NCI-H2227 (cell line): ENCODE data around the gene PDLIM5.
"Not testable (repeated sequence)": the region's sequence is repeated elsewhere in the genome, so short reads cannot be mapped to it uniquely, and the experiment has no call there.

Experiments used
- DNase-seq: peaks from one replicate; lab custom pipeline; 2025; ENCODE audit not compliant: unreplicated experiment; lab: John Stamatoyannopoulos, UW

PDLIM5 gene

GRCh38 chr4:94451695-94452475 lies at the start of gene PDLIM5:
Gene PDLIM5, plus strand, starts transcription at chr4:94451942. Its CDS starts 3,347 bp downstream, at chr4:94455289.
- peak; percentile 88 for DNase-seq

GRCh38 chr4:94402439-94402838 lies 49.3 kb upstream of the PDLIM5 start:
- not testable (repeated sequence) for DNase-seq

GRCh38 chr4:94403751-94404150 lies 48.0 kb upstream of the PDLIM5 start:
- no peak for DNase-seq

GRCh38 chr4:94406668-94407437 lies 44.9 kb upstream of the PDLIM5 start:
- DNase-seq = peak; percentile 62

- DNase-seq = no peak
Observed at GRCh38 chr4:94407846-94408245, 43.9 kb upstream of the PDLIM5 start.

- no peak for DNase-seq
Observed at GRCh38 chr4:94408549-94409374, 43.0 kb upstream of the PDLIM5 start.

- DNase-seq = no peak
Observed at GRCh38 chr4:94409375-94409679, 42.4 kb upstream of the PDLIM5 start.

- no peak for DNase-seq
Observed at GRCh38 chr4:94409962-94410361, 41.8 kb upstream of the PDLIM5 start.

- DNase-seq = no peak
Observed at GRCh38 chr4:94410678-94411206, 41.0 kb upstream of the PDLIM5 start.

- DNase-seq = no peak
Observed at GRCh38 chr4:94411296-94411695, 40.4 kb upstream of the PDLIM5 start.

GRCh38 chr4:94412019-94412657 lies 39.6 kb upstream of the PDLIM5 start:
- DNase-seq = no peak

GRCh38 chr4:94412658-94413038 lies 39.1 kb upstream of the PDLIM5 start:
- peak; percentile 1 for DNase-seq

- no peak for DNase-seq
Observed at GRCh38 chr4:94413085-94413840, 38.5 kb upstream of the PDLIM5 start.

- no peak for DNase-seq
Observed at GRCh38 chr4:94414907-94415306, 36.8 kb upstream of the PDLIM5 start.

- DNase-seq = no peak
Observed at GRCh38 chr4:94415448-94415847, 36.3 kb upstream of the PDLIM5 start.

GRCh38 chr4:94416335-94416734 lies 35.4 kb upstream of the PDLIM5 start:
- DNase-seq = no peak

- DNase-seq = no peak
Observed at GRCh38 chr4:94416981-94417380, 34.8 kb upstream of the PDLIM5 start.

GRCh38 chr4:94419549-94419948 lies 32.2 kb upstream of the PDLIM5 start:
- no peak for DNase-seq

- no peak for DNase-seq
Observed at GRCh38 chr4:94419956-94420355, 31.8 kb upstream of the PDLIM5 start.

GRCh38 chr4:94420356-94420755 lies 31.4 kb upstream of the PDLIM5 start:
- DNase-seq = no peak
